K562 (cell line): ENCODE results near the gene HPS4. TPM values are rescaled to one million over a fixed set of nuclear protein-coding genes. Genes with fewer than 3 reads are reported as not detected.

ENCODE experiments used
- ATF1 ChIP-seq, 2 experiments: fragments of 450-650 bp in 1 of 2; IDR thresholded peaks; 2 replicates each; pipeline ENCODE4 v1.6.1; 2016; ENCODE audit warnings: missing compliant biosample characterization in 1 of 2, missing genetic modification characterization in 1 of 2
- BRF1 ChIP-seq: IDR thresholded peaks from 3 replicates; pipeline ENCODE4 v1.6.1; 2011; ENCODE audit warnings: borderline replicate concordance, mild to moderate bottlenecking; ENCODE audit not compliant: insufficient read length; ENCODE audit errors: extremely low read depth
- CBFA2T2 ChIP-seq: fragments of 450-650 bp; conservative IDR thresholded peaks from 2 replicates; pipeline ENCODE4 v1.6.1; 2017; ENCODE audit warnings: mild to moderate bottlenecking
- CREM ChIP-seq: IDR thresholded peaks from 2 replicates; pipeline ENCODE4 v1.6.1; 2014; ENCODE audit warnings: antibody characterized with exemption, low read depth
- KHSRP ChIP-seq: fragments of 450-650 bp; IDR thresholded peaks from 2 replicates; pipeline ENCODE4 v1.6.1; 2017
- MYC ChIP-seq, 2 experiments: fragments of 250-450 bp in 1 of 2; sonication (Bioruptor Pico) in 1 of 2; IDR thresholded peaks; 2 replicates each; pipeline versions ENCODE4 v1.5.1 to v1.6.1; 2012 to 2021; ENCODE audit warnings: low read depth in 2 of 2, borderline replicate concordance in 1 of 2, improper control_type of control experiment in 1 of 2, low read length in 1 of 2, mild to moderate bottlenecking in 1 of 2, moderate library complexity in 1 of 2
- NR2C1 ChIP-seq, 2 experiments: fragments of 450-650 bp; IDR thresholded peaks; 2 replicates each; pipeline ENCODE4 v1.6.1; 2017; ENCODE audit warnings: mild to moderate bottlenecking in 2 of 2, antibody characterized with exemption in 1 of 2, inconsistent platforms in 1 of 2, missing compliant biosample characterization in 1 of 2, missing genetic modification characterization in 1 of 2
- POLR3G ChIP-seq: IDR thresholded peaks from 2 replicates; pipeline ENCODE4 v1.6.1; 2011; ENCODE audit not compliant: insufficient read length, insufficient replicate concordance; ENCODE audit errors: extremely low read depth
- RBFOX2 ChIP-seq: fragments of 200-400 bp; formaldehyde crosslinking; IDR thresholded peaks from 2 replicates; pipeline ENCODE4 v1.6.1; 2017; ENCODE audit warnings: low read depth, mild to moderate bottlenecking, low read length, moderate library complexity
- THAP12 ChIP-seq: fragments of 250-450 bp; sonication (Bioruptor Pico); IDR thresholded peaks from 2 replicates; pipeline ENCODE4 v1.9.0; 2021; ENCODE audit warnings: mild to moderate bottlenecking, inconsistent platforms
- TOE1 ChIP-seq, 2 experiments: fragments of 450-650 bp in 1 of 2; sonication (generic) in 1 of 2; formaldehyde crosslinking in 1 of 2; IDR thresholded peaks; 2 replicates each; pipeline versions ENCODE4 v1.7.1 to v1.8.0; 2016 to 2022; ENCODE audit warnings: borderline replicate concordance in 2 of 2, mild to moderate bottlenecking in 2 of 2, antibody characterized with exemption in 1 of 2, inconsistent platforms in 1 of 2, low read depth in 1 of 2, missing genetic modification reagents in 1 of 2, moderate library complexity in 1 of 2
- ZNF232 ChIP-seq: sonication (generic); formaldehyde crosslinking; IDR thresholded peaks from 2 replicates; pipeline ENCODE4 v1.8.0; 2022; ENCODE audit warnings: mild to moderate bottlenecking, missing genetic modification reagents
- ZNF398 ChIP-seq: fragments of 250-450 bp; sonication (Bioruptor Pico); IDR thresholded peaks from 2 replicates; pipeline ENCODE4 v1.8.0; 2021; ENCODE audit warnings: moderate library complexity, mild to moderate bottlenecking, inconsistent platforms
- ZNF639 ChIP-seq, 2 experiments: fragments of 200-800 bp in 1 of 2; sonication (Bioruptor generic) in 1 of 2; sonication (generic) in 1 of 2; formaldehyde crosslinking in 1 of 2; IDR thresholded peaks in 1 of 2; conservative IDR thresholded peaks in 1 of 2; 2 replicates each; pipeline versions ENCODE4 v1.5.0 to v1.6.1; 2016 to 2020; ENCODE audit warnings: missing compliant biosample characterization in 1 of 2, missing genetic modification characterization in 1 of 2, missing genetic modification reagents in 1 of 2
- ZNF655 ChIP-seq: fragments of 250-450 bp; sonication (Bioruptor Pico); IDR thresholded peaks from 2 replicates; pipeline ENCODE4 v1.5.0; 2021
- polyA plus RNA-seq, 8 experiments: library from polyadenylated mRNA; depleted of rRNA in 4 of 8; stranded (reverse) in 5 of 8; unstranded in 3 of 8; fragments of >200 nt; fragmentation: Nextera tagmentation in 2 of 8; fragmentation: Illumina TruSeq in 1 of 8; extraction: Ambion mirVana in 2 of 8; extraction: Trizol in 1 of 8; gene quantifications; 2 replicates each; pipeline versions ENCODE4 v1.2.1 to v1.2.3, GENCODE V29; 2011 to 2014; ENCODE audit warnings: inconsistent platforms in 1 of 8, missing spikeins in 1 of 8
- total RNA-seq, 7 experiments: library from RNA; depleted of rRNA in 6 of 7; stranded (reverse); fragments of >200 nt in 6 of 7; fragmentation: Illumina TruSeq in 2 of 7; extraction: Trizol in 2 of 7; gene quantifications; 2 replicates each; pipeline versions ENCODE4 v1.2.1 to v1.2.3, GENCODE V29; 2011 to 2021; ENCODE audit warnings: low replicate concordance in 1 of 7

Gene HPS4
- total and polyA plus RNA-seq, 9 of the 15 experiments (the other 6 are each of a cell fraction or from before 2014, with no cell fraction given) = 12.8 to 29.2 (median 25.3) TPM

GRCh38 chr22:26483439-26484359 lies at the start of gene HPS4, which contains the start of gene SRRD (continued):
- TF ChIP-seq ZNF639 (CRISPR knock-in tag; conservative IDR thresholded peaks at IDR 0.05 in 1 of 2, IDR thresholded peaks at IDR 0.05 in 1 of 2) = peak in 1 of 2 experiments; percentile 97; a peak in 2 of 4 replicates
- no peak for TF ChIP-seq POLR3G
- no peak for TF ChIP-seq BRF1
- peak; percentile 81; the same call in 1 of the 2 replicates for TF ChIP-seq MYC (IDR thresholded peaks at IDR 0.05; ENCODE audit: low read depth, low read length)
- peak; percentile 68; the same call in 1 of the 2 replicates for TF ChIP-seq MYC (CRISPR knock-in tag; IDR thresholded peaks at IDR 0.05; ENCODE audit: borderline replicate concordance, low read depth)
- peak; percentile 98 for TF ChIP-seq ATF1 (CRISPR knock-in tag; IDR thresholded peaks at IDR 0.05)
- peak; percentile 99 for TF ChIP-seq ATF1 (tag; IDR thresholded peaks at IDR 0.05)
- no peak for TF ChIP-seq ZNF232 (CRISPR knock-in tag)
- TF ChIP-seq KHSRP = peak; percentile 86
- no peak for TF ChIP-seq ZNF655 (CRISPR knock-in tag)
- TF ChIP-seq CREM = peak; percentile 99
- peak; percentile 88 for TF ChIP-seq RBFOX2
- no peak for TF ChIP-seq THAP12 (CRISPR knock-in tag)
- peak; percentile 69 for TF ChIP-seq TOE1 (IDR thresholded peaks at IDR 0.05; ENCODE audit: borderline replicate concordance)
- no peak for TF ChIP-seq TOE1 (CRISPR knock-in tag; IDR thresholded peaks at IDR 0.05; ENCODE audit: borderline replicate concordance, low read depth)
- TF ChIP-seq ZNF398 (CRISPR knock-in tag) = no peak
- 0 out of 2 replicates have a peak, but pooled peaks have one; percentile 18 for TF ChIP-seq CBFA2T2
- peak; percentile 58; the same call in 1 of the 2 replicates for TF ChIP-seq NR2C1 (IDR thresholded peaks at IDR 0.05)
- peak; percentile 62; the same call in 1 of the 2 replicates for TF ChIP-seq NR2C1 (tag; IDR thresholded peaks at IDR 0.05)
